ENCODE measurements around the gene HEATR3.
A peak's percentile ranks its signal among the peaks of the same experiment; 100 is the strongest.

HEATR3 gene

GRCh38 chr16:50120711-50121110 is 54.9 kb downstream of the HEATR3 start:
- no peaks in the 10 kb centered on the region for H3K79me2 ChIP-seq (ENCODE audit: control insufficient read depth, low read length)
- no peaks in the 10 kb centered on the region for H3K9me2 ChIP-seq (replicated peaks; ENCODE audit: control insufficient read depth, low read length)
- H3K4me3 ChIP-seq (ENCODE audit: low read length) = no peak overlapping the region
- no peaks in the 10 kb centered on the region for H3K27me3 ChIP-seq (ENCODE audit: control insufficient read depth, low read length)
- no peaks in the 10 kb centered on the region for H3K36me3 ChIP-seq (ENCODE audit: control insufficient read depth, low read length)
- no peak for TF ChIP-seq EZH2phosphoT487 (IDR thresholded peaks at IDR 0.05; ENCODE audit: borderline replicate concordance, low read length)
- no peak for TF ChIP-seq CTCF (IDR thresholded peaks at IDR 0.05; ENCODE audit: low read depth, low read length, poor library complexity, severe bottlenecking)
- peaks cover 18% of the 10 kb centered on the region for H3K4me1 ChIP-seq (ENCODE audit: control insufficient read depth, low read length)
- H3K9me3 ChIP-seq (ENCODE audit: control insufficient read depth, insufficient read depth, low read length) = no peaks in the 10 kb centered on the region
- no peaks in the 10 kb centered on the region for H4K20me1 ChIP-seq (ENCODE audit: control insufficient read depth, insufficient read depth, low read depth, low read length)
- no peak overlapping the region for H3K4me2 ChIP-seq (ENCODE audit: low read length)
- H3K27ac ChIP-seq (ENCODE audit: low read depth, low read length) = no peak overlapping the region
- H3F3A ChIP-seq (ENCODE audit: control insufficient read depth, insufficient read depth) = 0 out of 2 replicates have a peak, but pooled peaks cover 2% of the 10 kb centered on the region

- Histone ChIP-seq H3K79me2 (ENCODE audit: control insufficient read depth, low read length) (no peaks in the 10 kb centered on the region), H3K9me3 (ENCODE audit: control insufficient read depth, insufficient read depth, low read length) (no peaks in the 10 kb centered on the region), H3K4me1 (ENCODE audit: control insufficient read depth, low read length) (peaks cover 18% of the 10 kb centered on the region), H3K36me3 (ENCODE audit: control insufficient read depth, low read length) (no peaks in the 10 kb centered on the region), H3K4me2 (ENCODE audit: low read length) (peak overlapping the region; percentile 28), H3K9me2 (replicated peaks; ENCODE audit: control insufficient read depth, low read length) (no peaks in the 10 kb centered on the region), H3K4me3 (ENCODE audit: low read length) (no peak overlapping the region), H3K27ac (ENCODE audit: low read depth, low read length) (no peak overlapping the region), H4K20me1 (ENCODE audit: control insufficient read depth, insufficient read depth, low read depth, low read length) (no peaks in the 10 kb centered on the region), H3F3A (ENCODE audit: control insufficient read depth, insufficient read depth) (0 out of 2 replicates have a peak, but pooled peaks cover 2% of the 10 kb centered on the region), H3K27me3 (ENCODE audit: control insufficient read depth, low read length) (no peaks in the 10 kb centered on the region)
- TF ChIP-seq EZH2phosphoT487 (IDR thresholded peaks at IDR 0.05; ENCODE audit: borderline replicate concordance, low read length) (no peak), CTCF (IDR thresholded peaks at IDR 0.05; ENCODE audit: low read depth, low read length, poor library complexity, severe bottlenecking) (no peak)
These were observed 55.5 kb downstream of the HEATR3 start for GRCh38 chr16:50121278-50121677.

- no peaks in the 10 kb centered on the region for H3K27me3 ChIP-seq (ENCODE audit: control insufficient read depth, low read length)
- peak overlapping the region; percentile 28 for H3K4me2 ChIP-seq (ENCODE audit: low read length)
- no peaks in the 10 kb centered on the region for H3K9me2 ChIP-seq (replicated peaks; ENCODE audit: control insufficient read depth, low read length)
- H3K4me1 ChIP-seq (ENCODE audit: control insufficient read depth, low read length) = peaks cover 18% of the 10 kb centered on the region
- H4K20me1 ChIP-seq (ENCODE audit: control insufficient read depth, insufficient read depth, low read depth, low read length) = no peaks in the 10 kb centered on the region
- TF ChIP-seq EZH2phosphoT487 (IDR thresholded peaks at IDR 0.05; ENCODE audit: borderline replicate concordance, low read length) (no peak), CTCF (IDR thresholded peaks at IDR 0.05; ENCODE audit: low read depth, low read length, poor library complexity, severe bottlenecking) (no peak)
- H3K79me2 ChIP-seq (ENCODE audit: control insufficient read depth, low read length) = no peaks in the 10 kb centered on the region
- no peak overlapping the region for H3K27ac ChIP-seq (ENCODE audit: low read depth, low read length)
- 0 out of 2 replicates have a peak, but pooled peaks cover 2% of the 10 kb centered on the region for H3F3A ChIP-seq (ENCODE audit: control insufficient read depth, insufficient read depth)
- no peaks in the 10 kb centered on the region for H3K9me3 ChIP-seq (ENCODE audit: control insufficient read depth, insufficient read depth, low read length)
- no peak overlapping the region for H3K4me3 ChIP-seq (ENCODE audit: low read length)
- no peaks in the 10 kb centered on the region for H3K36me3 ChIP-seq (ENCODE audit: control insufficient read depth, low read length)
These were observed 56.1 kb downstream of the HEATR3 start for GRCh38 chr16:50121721-50122445.

Data from DOHH2 (cell line).